Skin of body (tissue), 2 donors: ENCODE data around the gene SRPK2. TPM values are rescaled to one million over a fixed set of nuclear protein-coding genes. Genes with fewer than 3 reads are reported as not detected.

Experiments used
- DNase-seq: peaks from one replicate; lab custom pipeline; 2025; lab: John Stamatoyannopoulos, UW
- total RNA-seq: library from RNA; depleted of rRNA; stranded (reverse); fragments of >200 nt; gene quantifications from one replicate; pipeline ENCODE4 v1.2.3, GENCODE V29; 2014

Gene SRPK2
- total RNA-seq, 1 donor from 2014 or later = 71.1 TPM

DNA sequence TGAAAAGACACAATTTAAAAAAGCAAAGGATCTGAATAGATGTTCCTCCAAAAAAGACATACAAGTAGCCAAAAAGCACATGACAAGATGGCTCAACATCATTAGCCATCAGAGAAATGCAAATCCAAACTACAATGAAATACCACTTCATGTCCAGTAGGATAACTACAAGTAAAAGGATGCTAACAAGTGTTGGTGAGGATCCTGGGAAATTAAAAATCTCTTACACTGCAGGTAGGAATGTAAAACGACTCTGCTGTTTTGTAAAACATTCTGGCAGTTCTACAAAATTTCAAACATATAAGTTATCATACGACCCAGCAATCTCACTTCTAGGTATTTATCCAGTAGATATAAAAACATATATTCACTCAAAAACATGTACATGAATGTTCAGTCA is 161.3 kb downstream of the SRPK2 start:
- no peak for DNase-seq

GRCh38 chr7:105224884-105225651 is 163.7 kb downstream of the SRPK2 start:
- no peak for DNase-seq

DNA sequence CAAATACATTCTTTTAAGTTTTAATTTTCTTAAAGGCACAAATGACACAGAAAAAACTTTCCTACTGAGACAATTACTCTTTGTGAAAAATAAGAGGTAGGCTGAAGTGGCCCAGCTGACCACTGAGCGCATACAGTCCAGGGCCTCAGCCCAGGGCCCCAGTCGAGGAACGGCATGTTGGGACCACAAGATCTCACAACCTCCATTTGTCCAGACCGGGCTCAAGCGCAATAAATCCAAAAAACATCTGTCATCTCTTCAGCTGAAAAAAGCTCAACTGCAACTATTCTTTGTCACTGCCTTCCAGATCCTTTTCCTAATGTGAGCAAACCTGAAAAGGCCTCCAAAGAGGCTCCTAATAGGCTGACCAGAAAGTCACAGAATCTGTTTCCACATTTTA is 165.8 kb downstream of the SRPK2 start:
- no peak for DNase-seq

- DNase-seq = no peak
These were observed 169.0 kb downstream of the SRPK2 start for GRCh38 chr7:105219771-105220160.

- DNase-seq = no peak
These were observed 169.6 kb downstream of the SRPK2 start for GRCh38 chr7:105218939-105219770.

GRCh38 chr7:105218215-105218614 is 170.5 kb downstream of the SRPK2 start:
- no peak for DNase-seq

DNA sequence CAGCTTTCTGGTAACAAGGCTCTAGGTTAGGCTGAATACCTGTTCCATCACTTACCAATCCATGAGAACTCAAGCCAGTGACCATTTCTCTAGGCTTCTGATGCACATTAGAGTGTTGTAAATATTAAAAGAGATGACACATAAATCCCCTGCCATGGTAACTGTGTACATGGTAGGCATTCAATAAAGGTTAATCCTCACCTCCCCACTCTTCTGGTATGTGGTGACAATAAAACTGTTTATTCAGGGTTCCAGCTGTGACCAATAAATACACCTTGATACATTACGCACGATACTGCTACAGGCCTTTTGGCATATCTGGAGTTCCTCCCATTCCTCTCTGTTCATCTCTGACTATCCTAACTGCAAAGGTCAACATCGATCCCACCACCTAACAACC is 171.9 kb downstream of the SRPK2 start:
- no peak for DNase-seq

DNA sequence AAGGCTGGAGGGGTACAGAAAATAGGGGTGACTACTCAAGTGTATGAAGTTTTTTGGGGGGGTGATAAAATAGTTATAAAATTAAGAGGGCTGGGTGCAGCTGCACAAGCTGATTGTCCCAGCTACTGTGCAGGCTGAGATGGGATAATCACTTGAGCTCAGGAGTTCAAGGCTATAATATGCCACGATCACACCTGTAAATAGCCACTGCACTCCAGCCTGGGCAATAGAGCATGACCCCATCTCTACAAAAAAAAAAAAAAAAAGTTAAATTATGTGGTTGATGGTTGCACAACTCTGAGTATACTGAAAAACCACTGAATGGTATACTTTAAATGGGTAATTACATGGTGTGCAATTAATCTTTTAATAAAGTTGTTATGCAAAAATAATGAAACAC is 172.9 kb downstream of the SRPK2 start:
- DNase-seq = no peak

GRCh38 chr7:105215182-105215581 is 173.5 kb downstream of the SRPK2 start:
- DNase-seq = no peak

DNA sequence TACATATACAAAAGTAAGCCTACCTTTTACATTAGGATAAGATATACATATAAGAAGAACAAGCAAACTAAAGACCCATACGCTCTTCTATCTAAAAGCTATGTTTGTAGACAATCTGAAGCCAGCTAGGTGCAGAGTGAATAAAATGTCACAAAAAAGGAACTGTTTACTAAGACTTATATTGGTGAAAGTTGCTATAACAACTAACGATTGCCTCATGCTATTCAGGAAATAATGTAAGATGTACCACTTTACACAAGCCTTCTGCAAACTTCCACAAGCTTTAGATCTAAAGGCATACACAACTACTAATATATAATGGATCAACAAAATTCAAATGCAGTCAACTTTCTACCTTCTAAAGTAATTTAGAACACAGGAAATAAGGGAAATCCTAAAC is 175.1 kb downstream of the SRPK2 start:
- no peak for DNase-seq

- DNase-seq = no peak
These were observed 176.5 kb downstream of the SRPK2 start for GRCh38 chr7:105212212-105212611.

- DNase-seq = no peak
These were observed 178.0 kb downstream of the SRPK2 start for GRCh38 chr7:105210721-105211205.

DNA sequence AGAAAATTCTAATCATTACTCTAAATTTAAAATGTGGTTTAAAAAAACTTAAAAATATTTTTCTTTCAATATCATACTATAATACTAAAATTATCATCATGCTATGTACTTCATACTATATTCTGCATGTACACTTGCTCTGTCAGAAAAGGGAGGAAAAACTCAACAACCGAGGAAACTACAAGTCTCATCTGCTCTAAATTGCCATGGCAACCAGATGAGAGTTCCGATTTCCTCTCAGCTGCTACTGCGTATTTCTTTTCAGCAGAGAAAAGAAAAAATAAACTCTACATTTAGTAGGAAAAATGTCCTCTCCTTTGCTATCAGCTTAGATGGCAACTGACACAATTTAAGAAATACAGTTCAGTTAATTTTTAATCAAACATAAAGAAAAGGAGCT is 178.9 kb downstream of the SRPK2 start:
- DNase-seq = no peak

- DNase-seq = no peak
These were observed 179.3 kb downstream of the SRPK2 start for GRCh38 chr7:105209433-105209832.

DNA sequence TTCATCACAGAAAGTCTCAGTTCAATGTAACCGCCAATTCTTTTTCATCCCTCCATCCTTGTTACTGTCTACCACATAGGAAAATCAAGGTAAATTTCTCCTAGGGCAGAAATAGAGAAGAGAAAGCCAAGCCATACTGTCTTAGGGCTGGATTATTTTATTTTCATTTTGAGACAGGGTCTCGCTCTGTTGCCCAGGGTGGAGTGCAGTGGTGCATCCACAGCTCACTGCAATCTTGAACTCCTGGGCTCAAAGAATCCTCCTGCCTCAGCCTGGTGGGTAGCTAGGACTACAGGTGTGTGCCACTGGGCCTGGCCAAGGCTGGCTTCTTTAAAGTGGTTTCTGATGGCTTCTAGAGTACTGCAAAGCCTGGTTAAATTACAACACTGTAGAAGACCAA is 181.7 kb downstream of the SRPK2 start:
- DNase-seq = no peak

DNA sequence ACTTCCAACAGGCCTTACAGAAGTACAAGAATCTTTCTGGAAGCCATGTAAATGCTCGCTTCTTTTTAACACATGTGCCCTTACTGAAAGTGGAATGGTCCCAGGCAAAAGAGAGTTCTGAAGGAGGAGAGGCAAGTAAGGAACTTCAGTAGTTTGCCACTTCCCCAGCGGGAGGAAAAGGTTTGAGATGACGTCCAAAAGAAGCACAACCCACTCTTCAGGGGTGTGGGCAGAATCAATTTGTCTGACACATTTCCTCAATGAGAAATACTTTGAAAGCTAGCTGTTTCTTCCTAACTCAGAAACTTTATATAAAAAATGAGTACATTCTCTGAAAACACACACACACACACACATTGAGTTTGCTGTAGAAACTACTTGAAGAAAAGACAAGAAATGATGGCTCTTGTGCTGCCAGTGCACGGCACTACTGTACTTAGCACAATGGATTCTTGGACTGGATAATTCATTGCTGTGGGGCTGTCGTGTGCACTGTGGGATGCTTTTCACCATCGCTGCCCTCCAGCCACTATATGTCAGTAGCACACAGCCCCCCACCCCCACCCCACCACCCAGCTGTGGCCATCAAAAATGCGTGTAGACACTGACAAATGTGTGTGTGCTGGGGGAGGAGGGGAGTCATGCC is 183.0 kb downstream of the SRPK2 start:
- no peak for DNase-seq

DNA sequence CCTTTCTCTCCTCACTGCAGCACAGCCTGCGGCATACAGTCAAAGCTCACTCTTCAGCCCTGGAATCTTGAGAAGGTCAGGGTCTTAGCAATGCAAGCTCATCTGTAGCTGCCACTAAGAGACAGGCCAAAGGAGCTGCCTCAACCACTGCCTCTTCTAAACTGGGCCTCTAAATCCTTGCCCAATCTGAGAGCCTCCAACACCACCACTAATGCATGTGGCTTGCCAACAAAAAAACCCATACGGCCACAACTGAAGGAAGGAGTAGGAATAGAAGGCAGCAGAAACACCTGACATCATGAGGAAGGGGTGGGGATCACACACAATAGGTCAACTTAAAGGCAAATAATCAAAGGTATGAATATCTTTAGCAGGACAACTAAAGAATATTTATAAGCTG is 183.8 kb downstream of the SRPK2 start:
- no peak for DNase-seq

DNA sequence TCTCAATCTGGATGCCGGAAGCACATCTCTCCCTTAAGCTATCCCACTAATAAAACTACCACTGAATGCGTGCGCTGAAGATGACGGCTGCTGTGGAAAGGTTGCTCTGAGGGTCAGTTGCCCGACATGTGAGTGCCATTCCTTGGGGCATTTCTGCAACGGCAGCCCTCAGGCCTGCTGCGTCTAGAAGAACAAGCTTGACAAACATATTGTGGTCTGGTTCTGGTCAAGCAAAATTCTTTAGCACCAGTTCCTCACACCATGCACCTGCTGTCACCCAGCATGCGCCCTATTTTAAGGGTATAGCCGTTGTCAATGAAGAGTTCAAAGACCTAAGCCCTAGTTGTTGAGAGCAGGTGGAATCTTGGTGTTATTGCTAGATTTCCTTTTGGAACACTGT is 184.2 kb downstream of the SRPK2 start:
- no peak for DNase-seq

GRCh38 chr7:105202616-105203015 is 186.1 kb downstream of the SRPK2 start:
- peak; percentile 18 for DNase-seq

GRCh38 chr7:105199386-105199785 is 189.3 kb downstream of the SRPK2 start:
- no peak for DNase-seq

DNA sequence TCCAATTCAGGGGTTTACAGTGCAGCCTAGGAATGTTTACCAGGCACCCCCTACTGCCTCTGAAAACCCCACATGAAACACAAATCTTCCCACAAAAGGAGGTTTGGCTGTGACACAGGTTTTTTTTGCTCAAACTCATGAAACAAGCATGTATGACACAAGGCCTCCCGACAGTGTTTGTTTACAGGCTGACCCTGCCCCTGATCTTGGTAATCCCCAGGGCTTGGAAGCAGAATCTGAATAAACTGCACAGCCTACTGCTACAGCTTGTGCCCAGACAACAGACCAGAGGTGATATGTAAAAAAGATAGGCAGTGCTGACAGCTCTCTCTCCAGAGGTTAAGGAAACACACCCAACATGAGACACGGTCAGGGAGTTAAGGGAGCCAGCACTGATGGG is 190.5 kb downstream of the SRPK2 start:
- no peak for DNase-seq

DNA sequence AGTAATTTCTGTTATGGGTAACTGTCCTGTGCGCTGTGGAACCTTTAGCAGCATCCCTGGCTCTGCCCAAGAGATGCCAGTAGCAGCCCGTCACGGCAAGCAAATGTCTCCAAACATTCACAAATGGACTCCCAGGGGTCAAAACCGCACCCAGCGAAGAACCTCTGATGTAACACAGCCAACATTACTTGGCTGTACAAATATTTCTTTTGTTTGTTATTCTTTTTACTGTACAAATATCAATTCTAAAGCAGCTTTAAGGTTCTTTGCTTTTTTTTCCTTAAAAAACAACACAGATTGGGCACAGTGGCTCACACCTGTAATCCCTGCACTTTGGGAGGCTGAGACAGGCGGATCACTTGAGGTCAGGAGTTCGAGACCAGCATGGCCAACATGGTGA is 192.2 kb downstream of the SRPK2 start:
- DNase-seq = no peak
